ENCODE data around the gene CBLN2. TPM values are rescaled to one million over a fixed set of nuclear protein-coding genes. Genes with fewer than 3 reads are reported as not detected.

Gene CBLN2
- 43.8 TPM for total RNA-seq

DNA sequence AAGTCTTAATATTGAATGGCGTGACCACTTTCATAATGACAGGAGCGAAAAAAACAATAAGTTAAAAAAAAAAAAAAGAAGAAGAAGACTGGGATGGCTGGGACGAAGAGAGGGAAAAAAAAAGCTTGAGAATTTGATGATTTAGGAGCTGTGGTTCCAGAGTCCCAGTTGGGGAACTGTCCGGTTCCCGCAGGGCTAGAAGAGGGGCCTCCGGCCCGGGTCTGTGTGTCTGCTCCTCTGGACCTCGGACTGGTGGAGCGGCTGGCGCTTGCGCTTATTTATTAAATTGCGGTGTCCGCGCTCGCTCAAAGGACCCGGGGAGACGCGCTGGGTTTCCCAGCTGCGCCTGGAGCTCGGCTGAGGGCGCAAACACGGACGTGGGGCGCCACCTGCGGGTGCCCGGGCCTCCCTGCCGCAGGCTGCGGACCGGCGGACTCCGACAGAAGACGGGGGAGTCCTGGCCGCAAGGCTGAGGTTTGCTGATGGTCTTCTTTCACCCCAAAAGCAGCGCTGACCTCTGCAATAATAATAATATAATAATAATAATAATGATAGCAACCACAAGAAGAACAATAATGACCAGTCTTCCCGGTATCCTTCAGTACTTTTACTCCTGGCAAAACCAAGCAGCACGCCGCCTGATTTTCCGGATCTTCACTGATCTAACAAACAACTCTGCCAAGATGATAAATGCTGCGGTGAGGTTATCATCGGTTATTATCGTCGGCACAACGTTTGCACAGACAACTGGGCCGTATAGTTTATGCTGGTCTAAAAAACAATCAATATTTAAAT, at the start of gene CBLN2:
TSS of gene CBLN2 (minus strand) at position 251 of the 795 bp plus-strand sequence. CDS start 2,182 bp downstream, outside the sequence.

Measured in parietal lobe (tissue), 1 donor.